SKM-1 treated with dmso at 0.1 percent for 144 hours (cell line): Measurements from ENCODE around the gene ALDH1B1.
A peak's percentile ranks its signal among the peaks of the same experiment; 100 is the strongest.

ENCODE experiments used
- DNase-seq: peaks from one replicate; lab custom pipeline; 2025; ENCODE audit not compliant: unreplicated experiment; lab: John Stamatoyannopoulos, UW

ALDH1B1 gene

GRCh38 chr9:38392235-38393127 lies at the start of gene ALDH1B1:
TSS of gene ALDH1B1 (plus strand) at chr9:38392702. CDS start at chr9:38395749, 3,047 bp downstream.
- DNase-seq, result peak; percentile 83

DNA sequence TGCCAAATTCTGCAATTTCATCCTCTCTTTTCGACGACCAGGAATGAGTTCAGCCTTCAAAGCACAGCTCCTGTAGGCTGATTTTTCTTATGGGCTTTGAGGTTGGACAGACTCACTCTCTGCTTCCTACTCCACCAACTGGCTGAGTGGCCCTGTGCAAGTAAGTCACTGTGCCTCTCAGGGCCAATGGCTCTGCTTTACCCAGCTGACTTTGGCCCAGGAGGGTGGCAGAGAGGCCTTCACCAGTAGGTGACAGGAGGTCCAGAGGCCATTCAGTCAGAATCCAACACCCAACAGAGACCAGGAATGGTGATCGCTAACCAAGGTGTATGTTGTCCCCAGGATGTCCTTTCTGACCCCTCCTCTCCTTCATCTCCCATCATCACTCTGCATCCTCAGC lies 49.5 kb upstream of the ALDH1B1 start:
- no peak for DNase-seq

DNA sequence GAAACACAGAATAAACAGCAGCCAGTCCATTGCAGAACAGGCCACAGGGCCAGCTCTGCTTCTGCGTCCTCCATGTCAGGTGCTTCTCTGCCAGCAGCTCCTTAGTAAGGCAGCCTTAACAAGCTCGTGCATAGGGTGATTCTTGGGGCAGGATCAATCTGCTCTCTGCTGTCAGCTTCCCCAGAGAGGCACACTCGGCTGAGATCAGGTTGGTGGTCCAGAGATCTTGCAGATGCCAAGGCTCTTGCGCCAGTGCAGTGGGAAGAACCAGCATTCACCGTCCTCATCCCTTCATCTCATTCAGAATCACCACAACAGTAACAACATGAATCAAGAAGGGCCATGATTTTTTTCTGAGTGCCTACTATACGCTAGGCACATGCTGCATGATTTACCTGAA lies 49.0 kb upstream of the ALDH1B1 start:
- no peak for DNase-seq

DNA sequence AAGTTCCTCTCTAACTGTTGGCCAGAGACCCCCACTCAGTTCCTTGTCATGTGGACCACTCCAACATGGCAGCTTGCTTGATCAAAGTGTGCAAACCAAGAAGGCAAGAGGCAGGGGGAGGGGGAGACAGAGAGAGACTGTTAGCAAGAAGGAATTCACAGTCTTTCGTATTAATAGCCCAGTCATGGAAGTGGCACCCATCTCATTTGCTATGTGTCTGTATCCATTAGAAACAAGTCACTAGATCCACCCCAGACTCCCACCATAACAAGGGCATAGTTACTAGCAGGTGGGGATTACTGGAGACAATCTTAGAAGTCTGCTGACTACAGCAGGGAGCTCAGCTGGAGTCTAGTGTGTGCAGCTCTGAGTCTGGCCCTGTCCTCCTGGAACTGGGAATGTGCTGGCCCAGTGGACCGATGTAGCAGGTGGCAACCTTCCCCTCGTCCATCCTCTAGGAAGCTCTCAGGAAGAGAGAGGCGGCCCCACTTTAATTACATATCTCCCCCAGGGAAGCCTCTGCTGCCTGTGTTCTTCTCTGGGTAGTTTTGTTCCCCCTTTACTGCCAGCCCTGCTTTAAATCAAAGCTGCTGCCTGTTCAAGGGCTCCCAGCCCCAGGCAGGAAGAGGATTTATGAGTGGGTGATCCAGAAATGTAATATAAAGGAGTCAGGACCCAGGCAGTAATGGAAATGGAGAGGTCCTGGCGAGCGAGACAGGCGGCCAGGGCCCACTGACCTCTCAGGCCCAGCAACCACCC lies 47.8 kb upstream of the ALDH1B1 start:
- DNase-seq, result no peak

- no peak for DNase-seq
Observed at GRCh38 chr9:38345851-38346755, 46.4 kb upstream of the ALDH1B1 start.

- no peak for DNase-seq
Observed at GRCh38 chr9:38346811-38347210, 45.7 kb upstream of the ALDH1B1 start.

DNA sequence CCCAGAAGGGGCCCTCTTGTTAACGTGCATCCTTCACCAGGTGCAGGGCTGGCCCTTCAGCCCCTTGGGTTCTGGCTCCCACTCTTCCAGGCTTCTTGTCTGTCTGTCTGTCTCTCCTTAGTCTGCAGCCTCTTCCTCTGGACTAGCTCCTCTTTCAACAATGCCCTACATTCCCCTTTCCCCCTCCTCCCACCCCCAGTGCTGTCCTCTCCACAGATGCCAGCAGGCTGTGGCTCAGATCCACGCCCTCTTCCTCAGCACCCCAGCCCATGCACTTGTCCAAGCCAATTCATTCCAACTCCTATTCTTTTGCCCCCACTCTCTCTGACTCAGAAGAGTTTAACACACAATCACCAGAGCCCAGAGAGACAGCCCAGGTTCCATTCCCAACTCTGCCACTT lies 45.2 kb upstream of the ALDH1B1 start:
- no peak for DNase-seq

DNA sequence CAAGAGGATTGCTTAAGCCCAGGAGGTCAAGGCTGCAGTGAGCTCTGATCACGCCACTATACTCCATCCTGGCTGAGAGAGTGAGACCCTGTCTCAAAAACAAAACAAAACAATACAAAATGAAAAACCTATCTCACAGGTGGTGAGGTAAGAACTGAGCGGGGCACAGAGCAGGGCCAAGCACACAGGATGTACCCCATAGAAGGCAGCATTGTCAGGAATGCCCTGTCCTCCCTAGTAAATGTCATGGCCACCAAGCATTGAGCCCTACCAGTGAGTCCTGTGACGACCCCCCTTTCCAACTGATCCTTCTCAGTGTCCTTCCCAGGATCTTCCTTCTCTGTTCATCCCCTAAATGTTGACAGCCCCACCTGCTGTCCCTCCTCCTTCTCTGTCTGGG lies 44.6 kb upstream of the ALDH1B1 start:
- no peak for DNase-seq

DNA sequence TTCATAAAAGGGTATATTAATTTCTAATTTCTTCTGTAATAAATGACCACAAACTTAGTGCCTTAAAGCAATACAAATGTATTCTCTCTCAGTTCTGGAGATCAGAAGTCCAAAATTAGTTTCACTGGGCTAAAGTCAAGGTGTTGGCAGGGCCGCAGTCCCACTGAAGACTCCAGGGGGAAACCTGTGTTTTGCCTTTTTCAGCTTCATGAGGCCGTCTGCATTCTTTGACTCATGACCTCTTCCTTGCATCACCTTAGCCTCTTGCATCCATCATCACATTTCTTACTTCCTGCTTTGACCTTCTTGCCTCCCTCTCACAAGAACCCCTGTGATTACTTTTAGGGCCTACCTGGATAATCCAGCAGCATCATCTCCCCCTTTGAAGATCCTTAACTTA lies 42.0 kb upstream of the ALDH1B1 start:
- no peak for DNase-seq

DNA sequence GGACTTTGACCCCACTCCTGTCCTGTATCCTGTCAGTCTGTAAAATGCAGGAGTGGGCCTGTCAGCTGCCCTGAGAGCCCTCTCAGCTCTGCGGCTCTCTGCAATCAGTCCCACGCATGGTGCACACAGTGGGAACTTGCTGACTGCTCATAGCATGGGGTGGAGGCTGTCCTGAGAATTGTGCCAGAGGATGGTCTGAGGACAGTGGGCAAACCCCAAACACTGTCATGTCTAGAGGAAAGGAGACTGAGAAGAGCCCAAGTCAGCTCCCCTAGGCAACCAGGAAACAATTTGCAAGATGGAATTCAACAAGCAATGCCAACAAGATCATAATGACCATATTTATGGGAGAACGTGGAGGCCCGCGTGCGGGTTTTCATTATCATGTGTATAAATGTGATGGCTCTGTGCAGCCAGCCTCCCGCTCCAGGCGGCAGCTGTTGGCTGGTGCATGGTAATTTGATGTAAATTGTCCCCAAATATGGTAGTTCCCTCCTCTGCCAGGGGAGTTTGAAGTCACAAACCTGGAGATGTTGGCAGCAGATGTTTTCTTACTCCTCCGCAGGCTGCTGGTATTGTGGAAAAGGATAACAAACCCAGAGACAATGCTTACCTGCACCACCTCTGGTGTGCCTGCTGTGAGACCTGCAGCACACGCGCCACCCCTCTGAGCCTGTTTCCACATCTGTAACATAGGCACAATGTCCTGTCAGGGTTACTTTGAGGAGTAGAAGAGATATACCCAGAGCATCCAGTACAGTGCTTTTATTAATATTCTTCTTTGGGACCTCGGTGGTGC lies 39.8 kb upstream of the ALDH1B1 start:
- DNase-seq, result no peak

GRCh38 chr9:38355115-38355514 lies 37.4 kb upstream of the ALDH1B1 start:
- DNase-seq, result no peak

DNA sequence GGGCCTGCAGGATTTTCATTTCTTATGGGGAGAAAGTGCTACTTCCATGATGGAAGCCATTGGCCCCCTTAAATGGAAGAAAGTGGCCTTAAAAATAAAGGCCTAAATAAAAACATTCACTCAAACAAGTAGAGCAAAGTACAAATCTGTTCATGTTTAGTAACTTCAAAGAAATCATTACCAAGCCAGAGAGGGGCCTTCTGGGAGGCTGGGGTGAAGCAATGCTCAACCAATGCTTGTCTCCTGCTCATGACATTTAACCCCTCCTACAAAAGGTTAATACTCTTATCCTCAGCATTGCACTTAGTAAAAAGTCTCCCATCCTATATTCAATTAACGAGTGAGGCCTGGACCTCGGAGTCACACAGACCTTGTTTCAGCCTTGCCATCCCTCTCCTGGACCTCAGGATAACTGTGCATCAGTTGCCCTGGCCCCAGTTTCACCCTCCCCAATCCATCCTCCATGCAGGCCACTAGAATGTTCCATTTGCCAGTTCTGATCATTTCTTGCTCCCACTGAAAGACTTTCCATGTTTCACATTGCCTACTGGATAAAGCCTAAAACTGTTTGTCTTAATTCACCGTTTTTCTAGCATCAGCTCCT lies 36.9 kb upstream of the ALDH1B1 start:
- no peak for DNase-seq

DNA sequence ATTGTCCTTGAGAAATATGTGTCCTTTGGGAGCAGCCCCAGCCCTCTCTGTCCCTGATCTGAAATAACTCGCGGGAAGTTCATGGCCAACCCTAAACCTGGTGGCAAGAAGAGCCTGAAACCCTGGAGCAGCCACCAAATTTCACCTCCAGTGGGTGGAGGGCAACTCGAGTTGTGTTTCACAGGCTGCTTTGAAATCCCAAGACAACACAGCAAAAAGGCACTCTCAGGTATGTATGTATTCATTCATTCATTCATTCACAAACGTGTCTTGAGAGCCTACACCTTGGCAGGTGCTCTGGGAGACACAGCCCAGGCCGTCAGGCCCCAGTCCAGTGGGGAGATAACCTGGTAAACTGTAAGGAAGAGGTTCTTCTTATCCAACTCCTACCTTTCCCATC lies 35.7 kb upstream of the ALDH1B1 start:
- no peak for DNase-seq

- no peak for DNase-seq
Observed at GRCh38 chr9:38357350-38358114, 35.0 kb upstream of the ALDH1B1 start.

GRCh38 chr9:38358390-38359296 lies 33.9 kb upstream of the ALDH1B1 start:
- DNase-seq, result no peak

- no peak for DNase-seq
Observed at GRCh38 chr9:38359297-38359653, 33.2 kb upstream of the ALDH1B1 start.

GRCh38 chr9:38359689-38360385 lies 32.7 kb upstream of the ALDH1B1 start:
- no peak for DNase-seq
